Measurements from ENCODE around the gene THEMIS2. TPM values are rescaled to one million over a fixed set of nuclear protein-coding genes. Genes with fewer than 3 reads are reported as not detected.

THEMIS2 gene
- total and polyA plus RNA-seq, 9 of the 15 experiments (the other 6 are each of a cell fraction or from before 2014, with no cell fraction given): 2.3 to 12.7 (median 8.0) TPM

- peak; percentile 74 for TF ChIP-seq MGA (IDR thresholded peaks at IDR 0.05)
- TF ChIP-seq E2F6 (IDR thresholded peaks at IDR 0.05; ENCODE audit: borderline replicate concordance in 1 of 2, extremely low read depth in 1 of 2, insufficient read depth in 1 of 2, insufficient read length in 1 of 2, low read depth in 1 of 2, low read length in 1 of 2, poor library complexity in 1 of 2, severe bottlenecking in 1 of 2): peak in 1 of 2 experiments; percentile 20
- TF ChIP-seq ESRRA (IDR thresholded peaks at IDR 0.05; ENCODE audit: borderline replicate concordance, low read depth): no peak
- TF ChIP-seq ZNF740 (CRISPR knock-in tag; IDR thresholded peaks at IDR 0.05): no peak
- TF ChIP-seq ZNF740 (tag; IDR thresholded peaks at IDR 0.05): no peak
- no peak for TF ChIP-seq HMBOX1 (IDR thresholded peaks at IDR 0.05)
- TF ChIP-seq ZBTB33 (CRISPR knock-in tag; IDR thresholded peaks at IDR 0.05): no peak
Observed at GRCh38 chr1:27934818-27935549, 62.6 kb downstream of the THEMIS2 start, which contains the start of gene SMPDL3B (continued).
